ENCODE results near the gene MX2. TPM values are rescaled to one million over a fixed set of nuclear protein-coding genes. Genes with fewer than 3 reads are reported as not detected.

MX2 gene
- total and polyA plus RNA-seq, 2 experiments from 2014 or later: 5.4 to 9.2 TPM

GRCh38 chr21:41317458-41317857 is 44.4 kb upstream of the MX2 start:
- no peaks in the 10 kb centered on the region for H3K79me2 ChIP-seq (replicated peaks; ENCODE audit: insufficient read depth)
- peak overlapping the region; percentile 79 for H3K4me3 Mint-ChIP-seq
- H4K20me1 ChIP-seq (replicated peaks; ENCODE audit: insufficient read depth): no peaks in the 10 kb centered on the region
- ATAC-seq (no peak), DNase-seq (ENCODE audit: low spot score) (no peak)
- H2AFZ ChIP-seq: peak overlapping the region; percentile 96
- no peaks in the 10 kb centered on the region for H3F3A ChIP-seq (replicated peaks; ENCODE audit: low read depth)
- no peaks in the 10 kb centered on the region; the same call in 2 of the 3 replicates for H3K9me3 Mint-ChIP-seq
- no peaks in the 10 kb centered on the region for H3K36me3 Mint-ChIP-seq (ENCODE audit: low read depth)
- no peaks in the 10 kb centered on the region for H3K36me3 ChIP-seq (ENCODE audit: insufficient read depth)
- H3K4me1 ChIP-seq (ENCODE audit: insufficient read depth): peaks cover 5% of the 10 kb centered on the region
- H3K4me1 Mint-ChIP-seq: peaks cover 11% of the 10 kb centered on the region
- H3K4me3 ChIP-seq: peak overlapping the region; percentile 68
- no peak for TF ChIP-seq EZH2 (IDR thresholded peaks at IDR 0.05; ENCODE audit: low read depth, unreplicated experiment)
- no peaks in the 10 kb centered on the region for H3K9me2 ChIP-seq (ENCODE audit: insufficient read depth)
- peak overlapping the region; percentile 92 for H3K4me2 ChIP-seq
- H3K27me3 Mint-ChIP-seq (ENCODE audit: insufficient read depth, low read depth, poor library complexity): peaks cover 14% of the 10 kb centered on the region
- peaks cover 24% of the 10 kb centered on the region for H3K27me3 ChIP-seq (ENCODE audit: insufficient read depth)
- no peak overlapping the region for H3K27ac ChIP-seq (ENCODE audit: low read depth)
- H3K27ac Mint-ChIP-seq: no peak overlapping the region

GRCh38 chr21:41318218-41318617 is 43.6 kb upstream of the MX2 start:
- Mint-ChIP-seq H3K27ac (no peak overlapping the region), H3K4me3 (no peak overlapping the region)
- no peak for ATAC-seq
- TF ChIP-seq CTCF (conservative IDR thresholded peaks at IDR 0.05; ENCODE audit: low read depth in 2 of 2) (no peak), NANOG (IDR thresholded peaks at IDR 0.05; ENCODE audit: borderline replicate concordance) (no peak), CREB1 (CRISPR knock-in tag; IDR thresholded peaks at IDR 0.05; ENCODE audit: low read depth) (no peak), ZNF114 (CRISPR knock-in tag; IDR thresholded peaks at IDR 0.05) (no peak), EZH2phosphoT487 (IDR thresholded peaks at IDR 0.05; ENCODE audit: unreplicated experiment) (no peak), EZH2 (IDR thresholded peaks at IDR 0.05; ENCODE audit: low read depth, unreplicated experiment) (no peak)
- TF ChIP-seq, protein P1, sequence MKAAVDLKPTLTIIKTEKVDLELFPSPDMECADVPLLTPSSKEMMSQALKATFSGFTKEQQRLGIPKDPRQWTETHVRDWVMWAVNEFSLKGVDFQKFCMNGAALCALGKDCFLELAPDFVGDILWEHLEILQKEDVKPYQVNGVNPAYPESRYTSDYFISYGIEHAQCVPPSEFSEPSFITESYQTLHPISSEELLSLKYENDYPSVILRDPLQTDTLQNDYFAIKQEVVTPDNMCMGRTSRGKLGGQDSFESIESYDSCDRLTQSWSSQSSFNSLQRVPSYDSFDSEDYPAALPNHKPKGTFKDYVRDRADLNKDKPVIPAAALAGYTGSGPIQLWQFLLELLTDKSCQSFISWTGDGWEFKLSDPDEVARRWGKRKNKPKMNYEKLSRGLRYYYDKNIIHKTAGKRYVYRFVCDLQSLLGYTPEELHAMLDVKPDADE (IDR thresholded peaks at IDR 0.05): no peak
- TF ChIP-seq, protein P2, sequence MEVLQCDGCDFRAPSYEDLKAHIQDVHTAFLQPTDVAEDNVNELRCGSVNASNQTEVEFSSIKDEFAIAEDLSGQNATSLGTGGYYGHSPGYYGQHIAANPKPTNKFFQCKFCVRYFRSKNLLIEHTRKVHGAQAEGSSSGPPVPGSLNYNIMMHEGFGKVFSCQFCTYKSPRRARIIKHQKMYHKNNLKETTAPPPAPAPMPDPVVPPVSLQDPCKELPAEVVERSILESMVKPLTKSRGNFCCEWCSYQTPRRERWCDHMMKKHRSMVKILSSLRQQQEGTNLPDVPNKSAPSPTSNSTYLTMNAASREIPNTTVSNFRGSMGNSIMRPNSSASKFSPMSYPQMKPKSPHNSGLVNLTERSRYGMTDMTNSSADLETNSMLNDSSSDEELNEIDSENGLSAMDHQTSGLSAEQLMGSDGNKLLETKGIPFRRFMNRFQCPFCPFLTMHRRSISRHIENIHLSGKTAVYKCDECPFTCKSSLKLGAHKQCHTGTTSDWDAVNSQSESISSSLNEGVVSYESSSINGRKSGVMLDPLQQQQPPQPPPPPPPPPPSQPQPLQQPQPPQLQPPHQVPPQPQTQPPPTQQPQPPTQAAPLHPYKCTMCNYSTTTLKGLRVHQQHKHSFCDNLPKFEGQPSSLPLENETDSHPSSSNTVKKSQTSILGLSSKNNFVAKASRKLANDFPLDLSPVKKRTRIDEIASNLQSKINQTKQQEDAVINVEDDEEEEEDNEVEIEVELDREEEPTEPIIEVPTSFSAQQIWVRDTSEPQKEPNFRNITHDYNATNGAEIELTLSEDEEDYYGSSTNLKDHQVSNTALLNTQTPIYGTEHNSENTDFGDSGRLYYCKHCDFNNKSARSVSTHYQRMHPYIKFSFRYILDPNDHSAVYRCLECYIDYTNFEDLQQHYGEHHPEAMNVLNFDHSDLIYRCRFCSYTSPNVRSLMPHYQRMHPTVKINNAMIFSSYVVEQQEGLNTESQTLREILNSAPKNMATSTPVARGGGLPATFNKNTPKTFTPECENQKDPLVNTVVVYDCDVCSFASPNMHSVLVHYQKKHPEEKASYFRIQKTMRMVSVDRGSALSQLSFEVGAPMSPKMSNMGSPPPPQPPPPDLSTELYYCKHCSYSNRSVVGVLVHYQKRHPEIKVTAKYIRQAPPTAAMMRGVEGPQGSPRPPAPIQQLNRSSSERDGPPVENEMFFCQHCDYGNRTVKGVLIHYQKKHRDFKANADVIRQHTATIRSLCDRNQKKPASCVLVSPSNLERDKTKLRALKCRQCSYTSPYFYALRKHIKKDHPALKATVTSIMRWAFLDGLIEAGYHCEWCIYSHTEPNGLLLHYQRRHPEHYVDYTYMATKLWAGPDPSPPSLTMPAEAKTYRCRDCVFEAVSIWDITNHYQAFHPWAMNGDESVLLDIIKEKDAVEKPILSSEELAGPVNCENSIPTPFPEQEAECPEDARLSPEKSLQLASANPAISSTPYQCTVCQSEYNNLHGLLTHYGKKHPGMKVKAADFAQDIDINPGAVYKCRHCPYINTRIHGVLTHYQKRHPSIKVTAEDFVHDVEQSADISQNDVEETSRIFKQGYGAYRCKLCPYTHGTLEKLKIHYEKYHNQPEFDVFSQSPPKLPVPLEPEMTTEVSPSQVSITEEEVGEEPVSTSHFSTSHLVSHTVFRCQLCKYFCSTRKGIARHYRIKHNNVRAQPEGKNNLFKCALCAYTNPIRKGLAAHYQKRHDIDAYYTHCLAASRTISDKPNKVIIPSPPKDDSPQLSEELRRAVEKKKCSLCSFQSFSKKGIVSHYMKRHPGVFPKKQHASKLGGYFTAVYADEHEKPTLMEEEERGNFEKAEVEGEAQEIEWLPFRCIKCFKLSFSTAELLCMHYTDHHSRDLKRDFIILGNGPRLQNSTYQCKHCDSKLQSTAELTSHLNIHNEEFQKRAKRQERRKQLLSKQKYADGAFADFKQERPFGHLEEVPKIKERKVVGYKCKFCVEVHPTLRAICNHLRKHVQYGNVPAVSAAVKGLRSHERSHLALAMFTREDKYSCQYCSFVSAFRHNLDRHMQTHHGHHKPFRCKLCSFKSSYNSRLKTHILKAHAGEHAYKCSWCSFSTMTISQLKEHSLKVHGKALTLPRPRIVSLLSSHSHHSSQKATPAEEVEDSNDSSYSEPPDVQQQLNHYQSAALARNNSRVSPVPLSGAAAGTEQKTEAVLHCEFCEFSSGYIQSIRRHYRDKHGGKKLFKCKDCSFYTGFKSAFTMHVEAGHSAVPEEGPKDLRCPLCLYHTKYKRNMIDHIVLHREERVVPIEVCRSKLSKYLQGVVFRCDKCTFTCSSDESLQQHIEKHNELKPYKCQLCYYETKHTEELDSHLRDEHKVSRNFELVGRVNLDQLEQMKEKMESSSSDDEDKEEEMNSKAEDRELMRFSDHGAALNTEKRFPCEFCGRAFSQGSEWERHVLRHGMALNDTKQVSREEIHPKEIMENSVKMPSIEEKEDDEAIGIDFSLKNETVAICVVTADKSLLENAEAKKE (CRISPR knock-in tag; IDR thresholded peaks at IDR 0.05): no peak
- TF ChIP-seq, protein P3, sequence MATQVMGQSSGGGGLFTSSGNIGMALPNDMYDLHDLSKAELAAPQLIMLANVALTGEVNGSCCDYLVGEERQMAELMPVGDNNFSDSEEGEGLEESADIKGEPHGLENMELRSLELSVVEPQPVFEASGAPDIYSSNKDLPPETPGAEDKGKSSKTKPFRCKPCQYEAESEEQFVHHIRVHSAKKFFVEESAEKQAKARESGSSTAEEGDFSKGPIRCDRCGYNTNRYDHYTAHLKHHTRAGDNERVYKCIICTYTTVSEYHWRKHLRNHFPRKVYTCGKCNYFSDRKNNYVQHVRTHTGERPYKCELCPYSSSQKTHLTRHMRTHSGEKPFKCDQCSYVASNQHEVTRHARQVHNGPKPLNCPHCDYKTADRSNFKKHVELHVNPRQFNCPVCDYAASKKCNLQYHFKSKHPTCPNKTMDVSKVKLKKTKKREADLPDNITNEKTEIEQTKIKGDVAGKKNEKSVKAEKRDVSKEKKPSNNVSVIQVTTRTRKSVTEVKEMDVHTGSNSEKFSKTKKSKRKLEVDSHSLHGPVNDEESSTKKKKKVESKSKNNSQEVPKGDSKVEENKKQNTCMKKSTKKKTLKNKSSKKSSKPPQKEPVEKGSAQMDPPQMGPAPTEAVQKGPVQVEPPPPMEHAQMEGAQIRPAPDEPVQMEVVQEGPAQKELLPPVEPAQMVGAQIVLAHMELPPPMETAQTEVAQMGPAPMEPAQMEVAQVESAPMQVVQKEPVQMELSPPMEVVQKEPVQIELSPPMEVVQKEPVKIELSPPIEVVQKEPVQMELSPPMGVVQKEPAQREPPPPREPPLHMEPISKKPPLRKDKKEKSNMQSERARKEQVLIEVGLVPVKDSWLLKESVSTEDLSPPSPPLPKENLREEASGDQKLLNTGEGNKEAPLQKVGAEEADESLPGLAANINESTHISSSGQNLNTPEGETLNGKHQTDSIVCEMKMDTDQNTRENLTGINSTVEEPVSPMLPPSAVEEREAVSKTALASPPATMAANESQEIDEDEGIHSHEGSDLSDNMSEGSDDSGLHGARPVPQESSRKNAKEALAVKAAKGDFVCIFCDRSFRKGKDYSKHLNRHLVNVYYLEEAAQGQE (IDR thresholded peaks at IDR 0.05; ENCODE audit: unreplicated experiment): no peak

More at GRCh38 chr21:41318218-41318617, 43.6 kb upstream of the MX2 start:
- Histone ChIP-seq H3K36me3 (ENCODE audit: insufficient read depth) (no peaks in the 10 kb centered on the region), H4K20me1 (replicated peaks; ENCODE audit: insufficient read depth) (no peaks in the 10 kb centered on the region), H3K79me2 (replicated peaks; ENCODE audit: insufficient read depth) (no peaks in the 10 kb centered on the region), H3K4me2 (no peak overlapping the region), H3K4me1 (ENCODE audit: insufficient read depth) (peaks cover 5% of the 10 kb centered on the region), H2AFZ (no peak overlapping the region), H3F3A (replicated peaks; ENCODE audit: low read depth) (no peaks in the 10 kb centered on the region), H3K27me3 (ENCODE audit: insufficient read depth) (peaks cover 24% of the 10 kb centered on the region), H3K4me3 (no peak overlapping the region), H3K9me2 (ENCODE audit: insufficient read depth) (no peaks in the 10 kb centered on the region), H3K27ac (ENCODE audit: low read depth) (no peak overlapping the region)
- peaks cover 11% of the 10 kb centered on the region for H3K27me3 Mint-ChIP-seq (ENCODE audit: insufficient read depth, low read depth, poor library complexity)
- H3K4me1 Mint-ChIP-seq: peaks cover 14% of the 10 kb centered on the region
- no peak for DNase-seq (ENCODE audit: low spot score)
- H3K9me3 Mint-ChIP-seq: no peaks in the 10 kb centered on the region; the same call in 2 of the 3 replicates
- no peaks in the 10 kb centered on the region for H3K36me3 Mint-ChIP-seq (ENCODE audit: low read depth)
